H1 (cell line): ENCODE results near the gene METTL25B. TPM values are rescaled to one million over a fixed set of nuclear protein-coding genes. Genes with fewer than 3 reads are reported as not detected.

Experiments used
- CHD1 ChIP-seq: IDR thresholded peaks from 2 replicates; pipeline ENCODE4 v1.6.1; 2012; ENCODE audit warnings: low read depth, low read length, improper control_type of control experiment
- EGR1 ChIP-seq: IDR thresholded peaks from 2 replicates; pipeline ENCODE4 v1.6.1; 2011; ENCODE audit warnings: low read depth, low read length, borderline replicate concordance
- EZH2 ChIP-seq: fragments of 200-600 bp; sonication (generic); IDR thresholded peaks from 2 replicates; pipeline ENCODE4 v1.7.1; 2012; ENCODE audit warnings: low read depth, mild to moderate bottlenecking, moderate library complexity, low read length, inconsistent platforms; ENCODE audit not compliant: severe bottlenecking
- FOSL1 ChIP-seq: IDR thresholded peaks from 2 replicates; pipeline ENCODE4 v1.6.1; 2011; ENCODE audit warnings: mild to moderate bottlenecking, low read depth, low read length, moderate library complexity; ENCODE audit not compliant: insufficient read depth
- KDM4A ChIP-seq: IDR thresholded peaks from one replicate; pipeline ENCODE4 v1.7.1; 2012; ENCODE audit warnings: low read depth, mild to moderate bottlenecking, moderate library complexity, low read length, inconsistent platforms; ENCODE audit not compliant: severe bottlenecking
- RFX5 ChIP-seq: IDR thresholded peaks from 2 replicates; pipeline ENCODE4 v1.6.1; 2011; ENCODE audit warnings: low read depth, low read length, improper control_type of control experiment, borderline replicate concordance
- TAF1 ChIP-seq: IDR thresholded peaks from 2 replicates; pipeline ENCODE4 v1.6.1; 2011; ENCODE audit warnings: mild to moderate bottlenecking, low read depth, low read length
- ZNF274 ChIP-seq: IDR thresholded peaks from 2 replicates; pipeline ENCODE4 v1.7.0; 2012; ENCODE audit warnings: low read length, borderline replicate concordance; ENCODE audit errors: extremely low read depth
- polyA plus RNA-seq, 7 experiments: library from polyadenylated mRNA; depleted of rRNA in 3 of 7; stranded (reverse) in 5 of 7; unstranded in 2 of 7; fragments of >200 nt in 5 of 7; fragments of 200-250 nt in 2 of 7; gene quantifications; 1 replicate in 5 of 7; 2 replicates in 1 of 7; 4 replicates in 1 of 7; pipeline versions ENCODE4 v1.2.1 to v1.2.3, GENCODE V29; 2011 to 2013; ENCODE audit warnings: missing spikeins in 2 of 7, mixed read lengths in 2 of 7
- total RNA-seq: library from RNA; stranded (reverse); fragmentation: NEBNext Ultra II Directional; extraction: Animal tissue kit (Norgen Biotek cat#: 25700); gene quantifications from 2 replicates; pipeline ENCODE4 v1.2.1, GENCODE V29; 2021
- TF ChIP-seq, protein P1 (sequence below): fragments of 300-600 bp; sonication (generic); IDR thresholded peaks from 2 replicates; pipeline ENCODE4 v1.7.1; 2012; ENCODE audit warnings: low read length, moderate library complexity, mild to moderate bottlenecking, inconsistent platforms; ENCODE audit not compliant: insufficient replicate concordance

Gene METTL25B
- total and polyA plus RNA-seq, 2 of the 8 experiments (the other 6 are each of a cell fraction or from before 2014, with no cell fraction given) = 28.4 to 30.1 TPM

DNA sequence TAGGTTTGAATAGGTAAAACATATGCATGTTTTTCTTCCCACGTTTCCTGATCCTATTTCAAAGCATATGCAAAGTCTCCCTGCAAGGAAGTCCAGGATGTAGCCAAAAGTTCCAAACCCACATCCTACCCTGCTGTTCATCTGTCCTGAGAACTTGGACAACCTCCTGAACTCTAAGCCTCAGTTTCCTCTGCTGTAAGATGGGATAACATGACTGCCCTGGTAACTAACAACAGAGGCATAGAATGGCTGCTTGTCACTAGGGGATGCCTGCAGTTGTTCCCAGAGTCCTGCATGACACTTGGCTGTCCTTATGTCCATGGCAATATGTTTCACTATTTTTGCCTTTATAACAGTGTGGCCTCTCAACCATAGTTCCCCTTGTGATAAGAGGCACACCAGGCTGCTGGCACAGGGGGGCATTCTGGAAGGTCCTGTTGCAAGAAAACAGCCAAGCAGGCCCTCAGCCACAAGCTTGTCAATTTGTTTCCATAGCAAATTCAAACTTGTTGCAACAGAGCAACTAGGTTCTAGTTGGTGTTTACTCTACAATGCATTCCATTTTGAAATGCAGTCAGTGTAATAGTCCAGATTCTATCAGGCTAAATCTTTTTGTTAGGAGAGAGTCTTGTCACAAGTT lies 24.7 kb downstream of the METTL25B start (continued):
- TF ChIP-seq, protein P1, sequence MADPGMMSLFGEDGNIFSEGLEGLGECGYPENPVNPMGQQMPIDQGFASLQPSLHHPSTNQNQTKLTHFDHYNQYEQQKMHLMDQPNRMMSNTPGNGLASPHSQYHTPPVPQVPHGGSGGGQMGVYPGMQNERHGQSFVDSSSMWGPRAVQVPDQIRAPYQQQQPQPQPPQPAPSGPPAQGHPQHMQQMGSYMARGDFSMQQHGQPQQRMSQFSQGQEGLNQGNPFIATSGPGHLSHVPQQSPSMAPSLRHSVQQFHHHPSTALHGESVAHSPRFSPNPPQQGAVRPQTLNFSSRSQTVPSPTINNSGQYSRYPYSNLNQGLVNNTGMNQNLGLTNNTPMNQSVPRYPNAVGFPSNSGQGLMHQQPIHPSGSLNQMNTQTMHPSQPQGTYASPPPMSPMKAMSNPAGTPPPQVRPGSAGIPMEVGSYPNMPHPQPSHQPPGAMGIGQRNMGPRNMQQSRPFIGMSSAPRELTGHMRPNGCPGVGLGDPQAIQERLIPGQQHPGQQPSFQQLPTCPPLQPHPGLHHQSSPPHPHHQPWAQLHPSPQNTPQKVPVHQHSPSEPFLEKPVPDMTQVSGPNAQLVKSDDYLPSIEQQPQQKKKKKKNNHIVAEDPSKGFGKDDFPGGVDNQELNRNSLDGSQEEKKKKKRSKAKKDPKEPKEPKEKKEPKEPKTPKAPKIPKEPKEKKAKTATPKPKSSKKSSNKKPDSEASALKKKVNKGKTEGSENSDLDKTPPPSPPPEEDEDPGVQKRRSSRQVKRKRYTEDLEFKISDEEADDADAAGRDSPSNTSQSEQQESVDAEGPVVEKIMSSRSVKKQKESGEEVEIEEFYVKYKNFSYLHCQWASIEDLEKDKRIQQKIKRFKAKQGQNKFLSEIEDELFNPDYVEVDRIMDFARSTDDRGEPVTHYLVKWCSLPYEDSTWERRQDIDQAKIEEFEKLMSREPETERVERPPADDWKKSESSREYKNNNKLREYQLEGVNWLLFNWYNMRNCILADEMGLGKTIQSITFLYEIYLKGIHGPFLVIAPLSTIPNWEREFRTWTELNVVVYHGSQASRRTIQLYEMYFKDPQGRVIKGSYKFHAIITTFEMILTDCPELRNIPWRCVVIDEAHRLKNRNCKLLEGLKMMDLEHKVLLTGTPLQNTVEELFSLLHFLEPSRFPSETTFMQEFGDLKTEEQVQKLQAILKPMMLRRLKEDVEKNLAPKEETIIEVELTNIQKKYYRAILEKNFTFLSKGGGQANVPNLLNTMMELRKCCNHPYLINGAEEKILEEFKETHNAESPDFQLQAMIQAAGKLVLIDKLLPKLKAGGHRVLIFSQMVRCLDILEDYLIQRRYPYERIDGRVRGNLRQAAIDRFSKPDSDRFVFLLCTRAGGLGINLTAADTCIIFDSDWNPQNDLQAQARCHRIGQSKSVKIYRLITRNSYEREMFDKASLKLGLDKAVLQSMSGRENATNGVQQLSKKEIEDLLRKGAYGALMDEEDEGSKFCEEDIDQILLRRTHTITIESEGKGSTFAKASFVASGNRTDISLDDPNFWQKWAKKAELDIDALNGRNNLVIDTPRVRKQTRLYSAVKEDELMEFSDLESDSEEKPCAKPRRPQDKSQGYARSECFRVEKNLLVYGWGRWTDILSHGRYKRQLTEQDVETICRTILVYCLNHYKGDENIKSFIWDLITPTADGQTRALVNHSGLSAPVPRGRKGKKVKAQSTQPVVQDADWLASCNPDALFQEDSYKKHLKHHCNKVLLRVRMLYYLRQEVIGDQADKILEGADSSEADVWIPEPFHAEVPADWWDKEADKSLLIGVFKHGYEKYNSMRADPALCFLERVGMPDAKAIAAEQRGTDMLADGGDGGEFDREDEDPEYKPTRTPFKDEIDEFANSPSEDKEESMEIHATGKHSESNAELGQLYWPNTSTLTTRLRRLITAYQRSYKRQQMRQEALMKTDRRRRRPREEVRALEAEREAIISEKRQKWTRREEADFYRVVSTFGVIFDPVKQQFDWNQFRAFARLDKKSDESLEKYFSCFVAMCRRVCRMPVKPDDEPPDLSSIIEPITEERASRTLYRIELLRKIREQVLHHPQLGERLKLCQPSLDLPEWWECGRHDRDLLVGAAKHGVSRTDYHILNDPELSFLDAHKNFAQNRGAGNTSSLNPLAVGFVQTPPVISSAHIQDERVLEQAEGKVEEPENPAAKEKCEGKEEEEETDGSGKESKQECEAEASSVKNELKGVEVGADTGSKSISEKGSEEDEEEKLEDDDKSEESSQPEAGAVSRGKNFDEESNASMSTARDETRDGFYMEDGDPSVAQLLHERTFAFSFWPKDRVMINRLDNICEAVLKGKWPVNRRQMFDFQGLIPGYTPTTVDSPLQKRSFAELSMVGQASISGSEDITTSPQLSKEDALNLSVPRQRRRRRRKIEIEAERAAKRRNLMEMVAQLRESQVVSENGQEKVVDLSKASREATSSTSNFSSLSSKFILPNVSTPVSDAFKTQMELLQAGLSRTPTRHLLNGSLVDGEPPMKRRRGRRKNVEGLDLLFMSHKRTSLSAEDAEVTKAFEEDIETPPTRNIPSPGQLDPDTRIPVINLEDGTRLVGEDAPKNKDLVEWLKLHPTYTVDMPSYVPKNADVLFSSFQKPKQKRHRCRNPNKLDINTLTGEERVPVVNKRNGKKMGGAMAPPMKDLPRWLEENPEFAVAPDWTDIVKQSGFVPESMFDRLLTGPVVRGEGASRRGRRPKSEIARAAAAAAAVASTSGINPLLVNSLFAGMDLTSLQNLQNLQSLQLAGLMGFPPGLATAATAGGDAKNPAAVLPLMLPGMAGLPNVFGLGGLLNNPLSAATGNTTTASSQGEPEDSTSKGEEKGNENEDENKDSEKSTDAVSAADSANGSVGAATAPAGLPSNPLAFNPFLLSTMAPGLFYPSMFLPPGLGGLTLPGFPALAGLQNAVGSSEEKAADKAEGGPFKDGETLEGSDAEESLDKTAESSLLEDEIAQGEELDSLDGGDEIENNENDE = no peak
- TF ChIP-seq FOSL1 (no peak), EGR1 (no peak), CHD1 (no peak), TAF1 (no peak), EZH2 (no peak), ZNF274 (no peak), KDM4A (no peak), RFX5 (no peak)
